Hematopoietic multipotent progenitor cell treated with erythropoietin and hydrocortisone succinate and interleukin-3 and kit ligand, for 17 days (in vitro differentiated cells): ENCODE data around the gene MYG1.
"Not testable (repeated sequence)": the region's sequence is repeated elsewhere in the genome, so short reads cannot be mapped to it uniquely, and the experiment has no call there.

ENCODE experiments used
- DNase-seq: peaks from one replicate; pipeline ENCODE4 v3.0.0-alpha.2; 2015; ENCODE audit warnings: low spot score

The MYG1 gene

DNA sequence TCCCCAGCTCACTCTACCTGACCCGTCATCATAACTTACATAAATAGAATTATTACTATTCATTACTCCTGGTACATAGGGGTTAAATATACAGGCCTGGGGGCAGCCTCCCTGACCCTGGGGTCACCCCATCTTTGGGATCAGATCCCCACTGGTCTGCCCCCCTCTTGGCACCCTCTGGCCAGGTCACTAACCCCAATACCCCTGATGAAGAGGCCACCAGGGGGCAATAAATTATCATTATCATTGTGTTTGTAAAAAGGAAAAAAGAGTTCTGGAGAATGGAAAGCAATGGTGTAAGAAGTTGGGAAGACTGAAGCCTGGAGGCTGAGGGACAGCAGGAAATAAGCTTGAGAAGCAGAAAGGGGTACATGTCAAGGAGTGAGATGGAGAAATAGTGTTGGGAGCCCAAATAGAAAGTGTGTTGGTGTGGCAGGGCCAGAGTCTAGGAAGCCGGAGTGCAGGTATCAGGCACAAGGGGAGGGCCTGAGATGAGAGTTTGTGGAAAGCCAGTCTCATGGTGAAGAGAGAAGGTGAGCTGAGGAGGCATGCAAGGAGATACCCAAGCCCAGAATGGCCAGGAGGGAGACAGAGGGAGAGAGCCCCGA, 28.0 kb downstream of the MYG1 start:
- no peak for DNase-seq

- no peak for DNase-seq
Observed at GRCh38 chr12:53328043-53328435, 28.5 kb downstream of the MYG1 start.

DNA sequence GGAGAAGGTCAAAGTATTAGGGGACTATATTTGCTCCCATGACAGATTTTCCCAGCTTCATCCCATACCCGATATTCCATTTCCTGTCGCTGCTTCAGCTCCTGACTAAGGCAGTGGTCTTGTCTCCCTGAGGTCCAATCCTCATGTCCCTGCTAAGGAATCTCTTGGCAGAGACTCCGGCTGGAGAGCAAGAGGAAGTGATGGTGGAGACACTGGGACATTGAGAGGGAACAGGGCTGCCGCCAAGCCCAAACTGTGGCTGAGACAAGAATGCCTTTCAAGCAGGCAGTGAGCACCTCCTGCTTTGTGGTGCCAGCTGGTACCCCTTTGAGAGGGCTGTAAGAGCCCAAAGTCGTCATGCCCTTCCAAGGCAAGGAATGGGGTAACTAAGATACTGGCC, 31.2 kb downstream of the MYG1 start:
- no peak for DNase-seq

- not testable (repeated sequence) for DNase-seq
Observed at GRCh38 chr12:53332339-53332738, 32.8 kb downstream of the MYG1 start.

DNA sequence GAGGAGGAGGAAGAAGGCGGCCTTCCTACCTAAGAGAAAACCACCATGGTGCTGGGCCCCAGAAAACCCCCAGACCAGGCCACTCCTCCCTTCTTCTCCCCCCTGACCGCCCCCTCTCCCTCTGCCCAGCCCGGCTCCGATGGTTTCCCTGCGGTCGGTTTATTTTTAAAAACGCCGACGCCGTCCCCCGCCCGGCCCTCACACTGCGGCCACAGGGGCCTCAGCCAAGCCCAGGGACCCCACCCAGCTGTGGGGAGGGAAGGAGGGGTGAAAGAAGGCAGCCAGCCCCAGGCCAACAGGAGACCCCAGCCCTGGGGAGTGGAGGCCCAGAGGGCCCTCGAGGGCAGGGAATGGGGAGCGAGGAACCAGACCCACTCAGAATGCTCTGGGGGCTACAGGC, 33.2 kb downstream of the MYG1 start:
- DNase-seq = no peak

DNA sequence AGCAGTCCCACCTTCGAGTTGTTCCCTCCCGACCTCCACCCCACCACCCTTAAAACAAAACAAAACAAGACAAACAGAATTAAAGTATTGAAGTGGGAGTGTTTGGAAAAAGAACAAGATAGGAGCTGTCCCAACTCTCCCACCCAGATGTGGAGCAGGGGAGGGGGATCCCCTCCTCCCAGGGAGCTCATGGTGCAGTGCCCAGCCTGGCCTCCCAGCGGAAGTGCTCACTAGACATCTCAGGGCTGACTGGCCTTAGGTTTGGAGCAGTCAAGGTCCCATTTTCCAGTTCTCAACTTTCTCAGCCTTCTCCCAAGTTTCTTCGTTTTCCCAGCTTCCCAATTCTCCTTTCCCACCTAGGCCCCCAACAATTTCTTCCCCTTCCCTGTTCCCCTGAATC, 33.8 kb downstream of the MYG1 start:
- no peak for DNase-seq

GRCh38 chr12:53333845-53334244, 34.4 kb downstream of the MYG1 start:
- DNase-seq = no peak

- no peak for DNase-seq
Observed at GRCh38 chr12:53334822-53335221, 35.3 kb downstream of the MYG1 start.

GRCh38 chr12:53336181-53336681, 36.7 kb downstream of the MYG1 start, which contains the start of gene SP7:
SP7 (minus strand) TSS chr12:53336354; CDS start chr12:53335646, 708 bp downstream.
- no peak for DNase-seq

DNA sequence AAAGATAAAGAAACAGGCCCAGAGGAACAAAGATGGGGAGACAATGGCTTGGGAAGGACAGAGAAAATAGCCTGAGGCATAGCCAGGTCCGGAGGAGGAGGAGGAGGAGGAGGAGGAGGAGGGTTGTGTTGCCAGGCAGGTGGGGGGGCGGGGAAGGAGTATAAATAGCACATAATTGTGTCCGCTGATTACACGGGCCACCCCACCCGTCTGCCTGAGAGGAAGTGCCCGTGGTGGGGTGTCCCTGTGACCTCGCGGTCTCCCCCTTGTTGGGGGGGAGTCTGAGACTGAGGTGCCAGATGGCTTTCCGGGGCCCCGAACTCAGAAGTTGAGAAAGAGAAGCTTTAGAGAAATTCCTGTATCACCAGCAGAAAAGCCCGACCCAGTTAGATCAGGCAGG, 38.5 kb downstream of the MYG1 start:
- no peak for DNase-seq

DNA sequence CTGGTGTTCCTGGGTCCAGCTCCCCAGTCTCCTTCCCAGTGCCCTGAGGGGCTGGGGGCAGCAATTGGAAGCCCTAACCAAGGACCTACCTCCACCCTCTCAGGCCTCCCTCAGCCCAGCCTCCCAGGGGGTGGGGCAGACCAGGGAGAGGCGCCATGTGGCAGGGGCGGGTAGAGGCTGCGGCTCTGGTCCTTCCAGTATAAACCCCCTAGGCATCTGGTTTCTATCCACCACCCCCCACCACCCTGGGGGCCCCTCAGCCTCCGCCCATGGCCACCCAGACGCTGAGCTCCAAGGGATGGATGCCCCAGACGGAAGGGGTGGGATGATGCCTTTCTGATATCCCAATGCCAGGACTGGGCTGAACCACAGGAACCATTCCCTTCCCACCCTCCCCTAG, 39.4 kb downstream of the MYG1 start:
- DNase-seq = no peak

- DNase-seq = no peak
Observed at GRCh38 chr12:53340398-53340797, 40.9 kb downstream of the MYG1 start.

- DNase-seq = no peak
Observed at GRCh38 chr12:53343449-53343848, 44.0 kb downstream of the MYG1 start.

DNA sequence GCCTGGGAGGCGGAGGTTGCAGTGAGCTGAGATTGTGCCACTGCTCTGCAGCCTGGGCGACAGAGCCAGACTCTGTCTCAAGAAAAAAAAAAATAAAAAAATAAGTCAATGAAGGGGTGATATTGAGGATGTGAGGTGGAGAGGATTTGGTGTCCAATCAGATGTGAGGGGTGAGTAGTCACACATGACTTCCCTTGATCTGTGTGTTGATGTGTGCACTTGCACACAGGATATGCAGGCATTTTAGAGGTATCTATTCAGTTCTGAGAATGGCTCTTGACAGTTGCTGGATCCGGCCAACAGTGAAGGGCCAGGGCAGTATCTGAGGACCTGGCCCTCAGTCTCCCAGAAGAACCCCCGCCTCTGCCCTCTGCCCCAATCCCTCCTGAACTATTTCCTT, 44.5 kb downstream of the MYG1 start:
- no peak for DNase-seq

DNA sequence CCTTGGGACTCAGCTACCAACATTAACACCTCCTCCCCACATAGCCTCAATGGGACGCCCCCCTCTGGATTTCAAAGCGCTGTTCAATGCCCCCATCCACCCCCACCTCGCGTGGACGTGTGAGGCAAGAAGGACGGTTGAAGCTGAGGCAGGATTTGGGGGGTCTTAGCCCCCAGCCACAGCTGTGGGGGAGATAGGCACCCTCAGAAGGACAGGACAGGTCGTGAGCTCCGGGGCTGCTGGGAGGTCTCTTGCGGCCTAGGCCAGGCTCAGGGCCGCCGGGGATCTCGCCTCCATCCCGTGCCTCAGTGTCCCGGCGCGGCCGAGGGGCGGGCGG, 45.0 kb downstream of the MYG1 start:
- DNase-seq = no peak

DNA sequence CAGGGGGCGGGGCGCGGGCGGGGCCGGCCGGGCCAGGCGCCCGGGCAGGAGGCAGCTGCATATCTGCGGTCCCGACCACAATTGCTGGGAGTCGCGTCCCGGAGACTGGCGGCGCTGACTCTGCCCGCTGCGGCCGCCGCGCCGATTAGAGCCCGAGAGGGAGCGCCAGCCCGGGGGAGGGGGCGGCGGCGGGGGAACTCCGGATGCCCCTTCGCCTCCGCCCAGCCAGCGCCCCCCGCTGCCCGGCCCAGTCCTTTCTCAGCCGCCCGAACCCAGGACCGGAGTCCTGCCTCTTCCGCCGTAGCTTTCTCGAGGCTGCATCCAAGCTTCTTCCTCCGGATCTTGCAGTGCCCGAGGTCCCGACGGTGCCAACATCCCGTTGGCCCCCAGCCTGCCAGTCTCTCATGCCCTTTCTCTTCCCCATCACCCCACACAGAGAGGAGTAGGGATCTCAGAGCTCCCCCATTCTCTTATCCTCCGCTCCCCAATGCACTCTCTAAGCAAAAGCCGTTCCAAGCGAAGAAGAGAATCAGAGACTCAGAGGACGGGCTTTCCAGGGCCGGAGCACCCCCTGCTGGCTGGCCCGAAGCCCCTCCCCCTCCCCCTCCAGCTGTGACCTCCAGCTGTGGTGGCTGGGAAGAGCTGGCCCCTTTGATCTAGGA, 45.5 kb downstream of the MYG1 start:
- DNase-seq = peak; percentile 34

- no peak for DNase-seq
Observed at GRCh38 chr12:53345486-53346188, 46.1 kb downstream of the MYG1 start.

DNA sequence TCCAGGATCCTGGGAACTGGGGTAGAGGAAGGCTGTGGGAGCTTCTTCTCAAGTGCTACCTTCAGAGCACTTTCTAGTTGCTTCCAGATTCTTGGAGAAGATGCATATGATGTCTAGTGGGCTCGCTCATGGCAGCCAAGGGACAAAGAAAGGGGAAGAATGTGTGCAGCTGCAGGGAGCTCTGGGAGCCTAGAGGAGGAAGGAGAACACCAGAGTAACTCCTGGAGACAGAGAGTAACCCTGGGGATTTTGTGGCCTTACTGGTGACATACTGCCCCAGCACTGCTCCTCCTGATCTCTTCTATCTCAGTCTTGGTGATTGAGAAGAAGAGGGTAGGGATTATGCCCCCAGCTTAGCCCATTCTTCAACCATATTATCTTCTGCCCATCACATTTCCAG, 47.0 kb downstream of the MYG1 start:
- no peak for DNase-seq

- DNase-seq = no peak
Observed at GRCh38 chr12:53347905-53348304, 48.4 kb downstream of the MYG1 start.

DNA sequence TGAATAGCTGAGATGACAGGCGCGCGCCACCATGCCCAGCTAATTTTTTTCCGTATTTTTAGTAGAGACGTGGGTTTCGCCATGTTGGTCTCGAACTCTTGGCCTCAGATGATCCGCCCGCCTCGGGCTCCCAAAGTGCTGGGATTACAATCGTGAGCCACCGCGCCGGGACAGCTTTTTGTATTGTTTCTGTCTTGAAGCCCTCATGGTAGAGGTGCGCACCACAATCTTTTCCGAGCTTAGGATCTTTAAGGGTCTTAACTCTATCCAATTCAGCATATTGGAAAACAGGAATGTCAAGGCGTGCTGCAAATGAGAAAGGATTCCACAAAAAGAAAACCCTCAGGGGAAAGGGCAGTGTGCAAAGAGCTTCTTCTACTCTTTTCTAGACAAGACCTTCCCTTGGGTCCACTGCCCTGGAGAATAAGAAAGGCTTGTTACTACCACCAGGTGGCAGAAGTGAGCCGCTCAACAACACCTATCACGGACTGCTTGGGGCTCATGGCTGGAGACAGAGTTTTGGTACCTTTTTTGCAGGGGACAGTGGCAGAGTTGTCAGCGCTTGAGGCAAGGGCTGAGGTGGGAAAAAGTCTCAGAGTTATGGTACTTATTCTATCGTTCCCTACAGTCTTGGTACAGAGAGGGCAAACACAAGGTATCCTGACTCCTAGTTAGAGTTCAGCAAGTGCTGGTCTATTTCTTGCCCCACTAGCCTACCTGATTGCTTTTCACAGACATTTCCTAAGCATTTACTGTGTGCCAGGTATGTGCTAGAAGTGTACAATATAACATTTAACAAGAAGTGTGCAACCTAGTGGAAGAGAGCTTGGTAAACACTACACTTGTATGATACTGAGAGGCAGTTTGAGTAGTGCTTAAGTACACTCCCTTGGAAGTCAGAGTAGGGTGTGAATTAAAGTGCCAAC, 53.1 kb downstream of the MYG1 start:
- DNase-seq = peak; percentile 92

- DNase-seq = no peak
Observed at GRCh38 chr12:53353257-53353655, 53.8 kb downstream of the MYG1 start.

- no peak for DNase-seq
Observed at GRCh38 chr12:53355121-53355520, 55.6 kb downstream of the MYG1 start.
